Measurements from ENCODE around the gene HNRNPUL2. TPM values are rescaled to one million over a fixed set of nuclear protein-coding genes. Genes with fewer than 3 reads are reported as not detected.
A peak's percentile ranks its signal among the peaks of the same experiment; 100 is the strongest.

The HNRNPUL2 gene
- total and polyA plus RNA-seq, 9 of the 15 experiments (the other 6 are each of a cell fraction or from before 2014, with no cell fraction given): 0.89 to 44.3 (median 15.2) TPM

DNA sequence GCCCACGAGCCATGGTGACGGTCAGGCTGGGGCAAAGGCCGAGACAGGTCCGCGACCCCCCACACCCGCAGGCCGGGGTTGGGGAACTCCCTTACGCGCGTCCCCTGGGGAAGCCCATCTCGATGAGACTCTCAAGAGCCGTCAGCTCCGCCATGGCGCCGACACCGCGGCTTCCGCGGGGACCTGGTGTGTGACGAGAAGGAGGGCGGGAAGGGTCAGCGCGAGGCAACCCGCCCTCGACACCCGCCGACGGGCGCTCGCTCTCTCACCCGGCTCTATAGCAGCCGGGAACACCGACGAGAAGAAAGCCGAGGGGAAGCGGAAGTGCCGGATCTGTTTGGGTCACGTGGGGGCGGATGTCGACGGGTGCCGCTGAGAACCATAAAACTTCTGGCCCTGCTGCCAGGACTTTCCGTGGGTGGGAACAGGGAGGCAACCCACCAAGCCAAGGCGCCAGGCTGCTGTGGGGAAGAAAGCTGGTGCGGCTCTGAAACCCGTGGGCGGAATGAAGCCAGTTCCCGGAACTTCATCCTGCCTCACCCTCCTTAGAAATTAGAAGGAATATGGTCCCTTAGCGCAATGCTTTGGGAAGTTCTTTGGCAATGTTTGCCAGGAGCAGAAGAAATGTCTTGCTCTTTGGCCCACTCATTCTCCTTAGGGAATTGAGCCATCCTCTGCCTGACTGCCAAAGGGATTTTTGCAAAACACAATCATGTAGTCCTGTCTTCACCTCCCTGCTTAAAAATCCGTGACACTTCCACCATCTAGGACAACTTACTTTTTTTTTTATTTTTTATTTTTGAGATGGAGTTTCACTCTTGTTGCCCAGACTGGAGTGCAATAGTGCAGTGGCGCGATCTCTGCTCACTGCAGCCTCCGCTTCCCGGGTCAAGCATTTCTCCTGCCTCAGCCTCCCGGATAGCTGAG, 48.2 kb downstream of the HNRNPUL2 start, which contains the start of gene UBXN1 (continued):
- no peak for TF ChIP-seq ZNF347 (CRISPR knock-in tag; IDR thresholded peaks at IDR 0.05; ENCODE audit: low read depth)
- TF ChIP-seq TGIF2 (CRISPR knock-in tag; IDR thresholded peaks at IDR 0.05): no peak
- TF ChIP-seq ATF4 (CRISPR knock-in tag; IDR thresholded peaks at IDR 0.05): no peak
- no peak for TF ChIP-seq ZNF707 (CRISPR knock-in tag; conservative IDR thresholded peaks at IDR 0.05)
- TF ChIP-seq CHD2 (IDR thresholded peaks at IDR 0.05; ENCODE audit: low read depth, low read length): peak; percentile 11; the same call in 1 of the 2 replicates
- TF ChIP-seq ZNF263 (CRISPR knock-in tag; IDR thresholded peaks at IDR 0.05; ENCODE audit: borderline replicate concordance): peak; percentile 25; the same call in 1 of the 2 replicates
- TF ChIP-seq MBD2 (IDR thresholded peaks at IDR 0.05; ENCODE audit: borderline replicate concordance, low read depth): peak; percentile 74
- no peak for TF ChIP-seq STAT5B (CRISPR knock-in tag; IDR thresholded peaks at IDR 0.05)
- TF ChIP-seq RBM22 (IDR thresholded peaks at IDR 0.05; ENCODE audit: low read depth, low read length, poor library complexity, severe bottlenecking): no peak
- TF ChIP-seq HNRNPUL1 (IDR thresholded peaks at IDR 0.05; ENCODE audit: low read length): no peak
- TF ChIP-seq STAT5A (IDR thresholded peaks at IDR 0.05; ENCODE audit: borderline replicate concordance, low read length): no peak; the same call in 1 of the 2 replicates
- peak in 1 of 2 experiments; percentile 17; a peak in 2 of 4 replicates for TF ChIP-seq SIX5 (IDR thresholded peaks at IDR 0.05; ENCODE audit: borderline replicate concordance in 1 of 2, insufficient read depth in 1 of 2, low read depth in 1 of 2, low read length in 2 of 2)
- TF ChIP-seq, protein P1, sequence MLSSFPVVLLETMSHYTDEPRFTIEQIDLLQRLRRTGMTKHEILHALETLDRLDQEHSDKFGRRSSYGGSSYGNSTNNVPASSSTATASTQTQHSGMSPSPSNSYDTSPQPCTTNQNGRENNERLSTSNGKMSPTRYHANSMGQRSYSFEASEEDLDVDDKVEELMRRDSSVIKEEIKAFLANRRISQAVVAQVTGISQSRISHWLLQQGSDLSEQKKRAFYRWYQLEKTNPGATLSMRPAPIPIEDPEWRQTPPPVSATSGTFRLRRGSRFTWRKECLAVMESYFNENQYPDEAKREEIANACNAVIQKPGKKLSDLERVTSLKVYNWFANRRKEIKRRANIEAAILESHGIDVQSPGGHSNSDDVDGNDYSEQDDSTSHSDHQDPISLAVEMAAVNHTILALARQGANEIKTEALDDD (IDR thresholded peaks at IDR 0.05): no peak
- TF ChIP-seq ADNP (tag; IDR thresholded peaks at IDR 0.05): no peak
- TF ChIP-seq RREB1 (CRISPR knock-in tag; IDR thresholded peaks at IDR 0.05): no peak
- peak; percentile 76 for TF ChIP-seq HCFC1 (IDR thresholded peaks at IDR 0.05; ENCODE audit: low read depth, low read length)
- TF ChIP-seq HOMEZ (CRISPR knock-in tag; IDR thresholded peaks at IDR 0.05): no peak
- TF ChIP-seq RNF2 (IDR thresholded peaks at IDR 0.05): no peak; the same call in 1 of the 2 replicates
- TF ChIP-seq EGR1 (conservative IDR thresholded peaks at IDR 0.05): peak; percentile 96
